ENCODE results near the gene FHIP2A. TPM values are rescaled to one million over a fixed set of nuclear protein-coding genes. Genes with fewer than 3 reads are reported as not detected.
"Not testable (repeated sequence)": the region's sequence is repeated elsewhere in the genome, so short reads cannot be mapped to it uniquely, and the experiment has no call there.

Gene FHIP2A, protein sequence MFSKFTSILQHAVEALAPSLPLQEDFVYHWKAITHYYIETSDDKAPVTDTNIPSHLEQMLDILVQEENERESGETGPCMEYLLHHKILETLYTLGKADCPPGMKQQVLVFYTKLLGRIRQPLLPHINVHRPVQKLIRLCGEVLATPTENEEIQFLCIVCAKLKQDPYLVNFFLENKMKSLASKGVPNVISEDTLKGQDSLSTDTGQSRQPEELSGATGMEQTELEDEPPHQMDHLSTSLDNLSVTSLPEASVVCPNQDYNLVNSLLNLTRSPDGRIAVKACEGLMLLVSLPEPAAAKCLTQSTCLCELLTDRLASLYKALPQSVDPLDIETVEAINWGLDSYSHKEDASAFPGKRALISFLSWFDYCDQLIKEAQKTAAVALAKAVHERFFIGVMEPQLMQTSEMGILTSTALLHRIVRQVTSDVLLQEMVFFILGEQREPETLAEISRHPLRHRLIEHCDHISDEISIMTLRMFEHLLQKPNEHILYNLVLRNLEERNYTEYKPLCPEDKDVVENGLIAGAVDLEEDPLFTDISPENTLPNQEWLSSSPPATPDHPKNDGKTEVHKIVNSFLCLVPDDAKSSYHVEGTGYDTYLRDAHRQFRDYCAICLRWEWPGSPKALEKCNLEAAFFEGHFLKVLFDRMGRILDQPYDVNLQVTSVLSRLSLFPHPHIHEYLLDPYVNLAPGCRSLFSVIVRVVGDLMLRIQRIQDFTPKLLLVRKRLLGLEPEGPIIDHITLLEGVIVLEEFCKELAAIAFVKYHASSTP
- total RNA-seq = 10 to 100 TPM; 17.5 to 28.7 (median 19.6) TPM
- 1 to 10 TPM; 6.1 to 6.2 TPM for polyA plus RNA-seq
- total RNA-seq = 22.9 reads per million, percentile 53 among the genes with 10 or more reads in this experiment

GRCh38 chr10:114821293-114821914 lies at the start of gene FHIP2A:
TSS of gene FHIP2A (plus strand) at chr10:114821780. CDS start at chr10:114822079, 299 bp downstream.
- H3K27me3 Mint-ChIP-seq = peaks cover 0 to 29% (median 0%) of the 10 kb centered on the region in 5 donors
- ChIA-PET CTCF (interaction anchor here (1.1 to 2.1 kb wide), 9 partner anchors 9 to 517 kb away, joined by 3 to 14 read pairs (median 4); partner anchors contain the start of gene TRUB1), POLR2A (interaction anchor here (0.6 to 2.4 kb wide), 8 partner anchors 9 to 1132 kb away, joined by 3 to 8 read pairs (median 3); partner anchors contain the start of gene CCDC186)
- H3K36me3 ChIP-seq (ENCODE audit: control insufficient read depth in 2 of 3, insufficient read depth in 3 of 3, low read length in 3 of 3) = no peaks in the 10 kb centered on the region
- H3K4me3 ChIP-seq (ENCODE audit: low read length) = peak within 1 kb of the TSS; percentile 83
- H3K27me3 ChIP-seq (ENCODE audit: control insufficient read depth in 2 of 2, insufficient read depth in 2 of 2, low read length in 2 of 2) = no peaks in the 10 kb centered on the region
- peak within 1 kb of the TSS; percentile 86 to 95 (median 92) for H3K27ac Mint-ChIP-seq
- intact Hi-C loops (cut with micrococcal nuclease) = loop anchor here (1.0 to 10.0 kb wide), 15 partner anchors 10 to 1137 kb away; partner anchors contain the start of genes CCDC186 (in 2 of the 2), TRUB1 (in 2 of the 2), DCLRE1A (in 1 of the 2) and NHLRC2 (in 1 of the 2)
- no peaks in the 10 kb centered on the region for H3K9me3 Mint-ChIP-seq
- DNase-seq = peak; percentile 69 to 96 (median 87)
- peaks cover 14 to 44% (median 33%) of the 10 kb centered on the region in 7 donors for H3K4me1 Mint-ChIP-seq
- H3K4me1 ChIP-seq (ENCODE audit: control insufficient read depth in 2 of 2, insufficient read depth in 2 of 2, low read length in 2 of 2) = peaks cover 6 to 22% of the 10 kb centered on the region in 2 donors
- peak within 1 kb of the TSS; percentile 87 for H3K27ac ChIP-seq (ENCODE audit: low read depth, low read length)
- ATAC-seq = peak; percentile 98
- peak within 1 kb of the TSS; percentile 79 to 96 (median 94) for H3K4me3 Mint-ChIP-seq
- no peaks in the 10 kb centered on the region for H3K9me3 ChIP-seq (ENCODE audit: control insufficient read depth in 2 of 3, low read length in 3 of 3)
- H3K36me3 Mint-ChIP-seq = peaks cover 0 to 12% (median 0%) of the 10 kb centered on the region in 5 donors

DNA sequence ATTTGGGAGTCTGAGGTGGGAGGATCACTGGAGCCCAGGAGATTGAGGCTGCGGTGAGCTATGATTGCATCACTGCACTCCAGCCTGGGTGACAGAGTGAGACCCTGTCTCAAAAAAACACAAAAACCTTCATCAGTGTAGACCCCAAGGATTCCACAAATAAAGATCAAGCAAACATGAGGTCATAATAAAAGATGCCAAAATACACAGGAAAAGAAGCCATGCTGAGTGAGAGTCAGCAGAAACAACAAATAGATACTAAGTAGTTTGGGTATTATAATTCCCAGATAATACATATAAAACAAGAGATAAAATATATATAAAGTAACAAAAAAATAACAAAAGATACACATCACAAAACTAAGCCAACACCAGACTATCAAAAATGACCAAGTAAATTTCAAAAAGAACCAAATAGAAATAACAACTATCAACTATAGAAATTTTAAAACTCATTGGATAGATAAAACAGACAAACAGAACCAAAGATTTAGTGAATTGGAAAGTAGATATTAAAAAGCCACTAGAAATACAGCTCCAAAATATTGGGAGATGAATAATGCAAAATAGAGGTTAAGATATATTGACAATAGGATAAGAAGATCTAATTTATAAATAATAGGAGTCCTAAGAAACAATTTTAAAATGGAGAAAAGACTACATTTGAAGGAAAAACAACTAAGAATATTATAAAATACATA lies 48.9 kb upstream of the FHIP2A start:
- Mint-ChIP-seq H3K27ac (no peak overlapping the region), H3K9me3 (no peaks in the 10 kb centered on the region), H3K27me3 (peaks cover 7 to 67% (median 23%) of the 10 kb centered on the region in 5 donors), H3K4me3 (no peak overlapping the region), H3K4me1 (peaks cover 0 to 17% (median 9%) of the 10 kb centered on the region in 7 donors), H3K36me3 (peaks cover 0 to 2% (median 0%) of the 10 kb centered on the region in 5 donors)
- Histone ChIP-seq H3K4me1 (ENCODE audit: control insufficient read depth in 2 of 2, insufficient read depth in 2 of 2, low read length in 2 of 2) (peaks cover 0 to under 1% of the 10 kb centered on the region in 2 donors), H3K4me3 (ENCODE audit: low read length) (no peak overlapping the region), H3K27ac (ENCODE audit: low read depth, low read length) (no peak overlapping the region), H3K27me3 (ENCODE audit: control insufficient read depth in 2 of 2, insufficient read depth in 2 of 2, low read length in 2 of 2) (no peaks in the 10 kb centered on the region), H3K9me3 (ENCODE audit: control insufficient read depth in 2 of 3, low read length in 3 of 3) (no peaks in the 10 kb centered on the region), H3K36me3 (ENCODE audit: control insufficient read depth in 2 of 3, insufficient read depth in 3 of 3, low read length in 3 of 3) (no peaks in the 10 kb centered on the region)
- intact Hi-C loops (cut with micrococcal nuclease) = no loop called here
- POLR2A ChIA-PET = no interaction called here
- DNase-seq = no peak
- ATAC-seq = no peak
- CTCF ChIA-PET = interaction anchor here (0.7 kb wide), 1 partner anchor 11 kb away, joined by 3 read pairs; no protein-coding TSS in a partner anchor

DNA sequence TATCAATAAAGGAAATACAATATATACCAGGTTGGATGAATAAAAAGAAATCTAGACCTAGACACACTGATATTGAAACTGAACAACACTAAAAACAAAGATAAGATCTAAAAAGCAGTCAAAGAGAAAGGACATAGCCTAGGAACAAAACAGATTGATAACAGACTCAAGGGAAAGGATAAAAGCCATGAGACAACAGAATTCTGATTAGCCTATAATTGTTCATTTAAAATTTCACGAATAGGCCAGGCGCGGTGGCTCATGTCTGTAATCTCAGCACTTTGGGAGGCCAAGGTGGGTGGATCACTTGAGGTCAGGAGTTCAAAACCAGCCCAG lies 48.4 kb upstream of the FHIP2A start:
- no peaks in the 10 kb centered on the region for H3K27me3 ChIP-seq (ENCODE audit: control insufficient read depth in 2 of 2, insufficient read depth in 2 of 2, low read length in 2 of 2)
- no peaks in the 10 kb centered on the region for H3K36me3 ChIP-seq (ENCODE audit: control insufficient read depth in 2 of 3, insufficient read depth in 3 of 3, low read length in 3 of 3)
- CTCF ChIA-PET = no interaction called here
- no peaks in the 10 kb centered on the region for H3K9me3 Mint-ChIP-seq
- peaks cover 0 to 2% (median 0%) of the 10 kb centered on the region in 5 donors for H3K36me3 Mint-ChIP-seq
- no peak for ATAC-seq
- no peak for DNase-seq
- peaks cover 0 to 17% (median 9%) of the 10 kb centered on the region in 7 donors for H3K4me1 Mint-ChIP-seq
- POLR2A ChIA-PET = no interaction called here
- no peaks in the 10 kb centered on the region for H3K4me1 ChIP-seq (ENCODE audit: control insufficient read depth in 2 of 2, insufficient read depth in 2 of 2, low read length in 2 of 2)
- H3K9me3 ChIP-seq (ENCODE audit: control insufficient read depth in 2 of 3, low read length in 3 of 3) = no peaks in the 10 kb centered on the region
- H3K4me3 ChIP-seq (ENCODE audit: low read length) = no peak overlapping the region
- intact Hi-C loops (cut with micrococcal nuclease) = no loop called here
- H3K27ac ChIP-seq (ENCODE audit: low read depth, low read length) = no peak overlapping the region
- peaks cover 10 to 69% (median 24%) of the 10 kb centered on the region in 5 donors for H3K27me3 Mint-ChIP-seq
- H3K27ac Mint-ChIP-seq = no peak overlapping the region
- H3K4me3 Mint-ChIP-seq = no peak overlapping the region

- CTCF ChIA-PET = not testable (repeated sequence)
Measured at GRCh38 chr10:114775082-114775481, 46.5 kb upstream of the FHIP2A start.

DNA sequence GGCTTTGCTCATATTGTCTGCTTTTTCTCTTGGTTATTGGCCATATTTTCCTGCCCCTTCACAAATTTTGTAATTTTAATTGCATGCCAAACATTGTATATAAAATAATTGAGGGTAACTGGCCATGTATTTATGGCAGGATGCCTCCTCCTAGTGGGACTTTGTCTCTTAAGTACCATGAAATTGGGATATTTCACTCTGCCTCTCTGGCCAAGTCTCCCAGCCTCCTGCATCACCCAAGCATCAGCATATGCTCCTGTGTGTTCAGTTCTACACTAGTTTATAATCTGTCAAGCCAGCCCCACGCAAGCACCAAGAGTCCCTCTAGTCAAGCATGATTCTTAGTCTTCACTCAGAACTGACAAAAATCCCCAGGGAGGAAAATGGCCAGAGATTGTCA lies 44.2 kb upstream of the FHIP2A start:
- peaks cover 0 to 17% (median 0%) of the 10 kb centered on the region in 7 donors for H3K4me1 Mint-ChIP-seq
- H3K27me3 Mint-ChIP-seq = peaks cover 10 to 46% (median 17%) of the 10 kb centered on the region in 5 donors
- no peak overlapping the region for H3K4me3 ChIP-seq (ENCODE audit: low read length)
- no peak for DNase-seq
- no peaks in the 10 kb centered on the region for H3K9me3 Mint-ChIP-seq
- ATAC-seq = no peak
- no peak overlapping the region for H3K4me3 Mint-ChIP-seq
- H3K9me3 ChIP-seq (ENCODE audit: control insufficient read depth in 2 of 3, low read length in 3 of 3) = no peaks in the 10 kb centered on the region
- H3K27ac Mint-ChIP-seq = no peak overlapping the region
- intact Hi-C loops (cut with micrococcal nuclease) = no loop called here
- no peaks in the 10 kb centered on the region for H3K27me3 ChIP-seq (ENCODE audit: control insufficient read depth in 2 of 2, insufficient read depth in 2 of 2, low read length in 2 of 2)
- H3K27ac ChIP-seq (ENCODE audit: low read depth, low read length) = no peak overlapping the region
- H3K4me1 ChIP-seq (ENCODE audit: control insufficient read depth in 2 of 2, insufficient read depth in 2 of 2, low read length in 2 of 2) = no peaks in the 10 kb centered on the region
- H3K36me3 Mint-ChIP-seq = peaks cover 0 to 4% (median 0%) of the 10 kb centered on the region in 5 donors
- ChIA-PET CTCF (no interaction called here), POLR2A (interaction anchor here (0.6 kb wide), 1 partner anchor 146 kb away, joined by 3 read pairs; no protein-coding TSS in a partner anchor)
- no peaks in the 10 kb centered on the region for H3K36me3 ChIP-seq (ENCODE audit: control insufficient read depth in 2 of 3, insufficient read depth in 3 of 3, low read length in 3 of 3)

More at GRCh38 chr10:114775082-114775481, 46.5 kb upstream of the FHIP2A start:
- H3K27me3 ChIP-seq (ENCODE audit: control insufficient read depth in 2 of 2, insufficient read depth in 2 of 2, low read length in 2 of 2); DNase-seq; H3K4me3 ChIP-seq (ENCODE audit: low read length); H3K27ac Mint-ChIP-seq; H3K9me3 ChIP-seq (ENCODE audit: control insufficient read depth in 2 of 3, low read length in 3 of 3); intact Hi-C loops (cut with micrococcal nuclease); H3K36me3 ChIP-seq (ENCODE audit: control insufficient read depth in 2 of 3, insufficient read depth in 3 of 3, low read length in 3 of 3); H3K4me3 Mint-ChIP-seq; ATAC-seq; H3K27ac ChIP-seq (ENCODE audit: low read depth, low read length); POLR2A ChIA-PET; H3K36me3 Mint-ChIP-seq; H3K4me1 ChIP-seq (ENCODE audit: control insufficient read depth in 2 of 2, insufficient read depth in 2 of 2, low read length in 2 of 2); H3K9me3 Mint-ChIP-seq: not testable (repeated sequence)
- Mint-ChIP-seq H3K4me1 (peaks cover 0 to 15% (median 0%) of the 10 kb centered on the region in 7 donors), H3K27me3 (peaks cover 4 to 61% (median 23%) of the 10 kb centered on the region in 5 donors)

Data from naive thymus-derived CD4-positive, alpha-beta T cell (primary cell).